HEK293T (cell line): ENCODE results near the gene TBL1X.

Source experiments
- CTCF ChIA-PET: fragments of 350-600 bp; formaldehyde crosslinking; extraction: SDS; loops from one replicate; lab custom pipeline; 2021; ENCODE audit warnings: antibody characterized with exemption, inconsistent platforms; lab: Yijun Ruan, JAX
- POLR2A ChIA-PET: fragments of 350-600 bp; formaldehyde crosslinking; extraction: SDS; loops from one replicate; lab custom pipeline; 2020; ENCODE audit warnings: antibody characterized with exemption, inconsistent platforms; lab: Yijun Ruan, JAX
- DNase-seq: peaks from one replicate; pipeline ENCODE4 v3.0.0; 2012; ENCODE audit warnings: mixed read lengths; ENCODE audit errors: extremely low spot score
- ARNT ChIP-seq: fragments of 450-650 bp; IDR thresholded peaks from 2 replicates; pipeline ENCODE4 v1.6.1; 2017; ENCODE audit warnings: mild to moderate bottlenecking
- BHLHE40 ChIP-seq: fragments of 450-650 bp; IDR thresholded peaks from 2 replicates; pipeline ENCODE4 v1.6.1; 2016; ENCODE audit warnings: mild to moderate bottlenecking, moderate library complexity, borderline replicate concordance
- CTBP1 ChIP-seq: fragments of 450-650 bp; IDR thresholded peaks from 2 replicates; pipeline ENCODE4 v1.6.1; 2016; ENCODE audit warnings: borderline replicate concordance
- ELF4 ChIP-seq: fragments of 450-650 bp; IDR thresholded peaks from 2 replicates; pipeline ENCODE4 v1.6.1; 2017; ENCODE audit warnings: antibody characterized with exemption
- FOXA1 ChIP-seq: fragments of 450-650 bp; IDR thresholded peaks from 2 replicates; pipeline ENCODE4 v1.6.1; 2016; ENCODE audit warnings: mild to moderate bottlenecking
- FOXK2 ChIP-seq: fragments of 450-650 bp; IDR thresholded peaks from 2 replicates; pipeline ENCODE4 v1.6.1; 2016; ENCODE audit warnings: mild to moderate bottlenecking
- FOXM1 ChIP-seq: fragments of 450-650 bp; IDR thresholded peaks from 2 replicates; pipeline ENCODE4 v1.6.1; 2017; ENCODE audit warnings: mild to moderate bottlenecking, borderline replicate concordance
- HDGF ChIP-seq: fragments of 450-650 bp; IDR thresholded peaks from 2 replicates; pipeline ENCODE4 v1.6.1; 2017; ENCODE audit warnings: antibody characterized with exemption, borderline replicate concordance
- L3MBTL2 ChIP-seq: fragments of 450-650 bp; conservative IDR thresholded peaks from 2 replicates; pipeline ENCODE4 v1.6.1; 2016; ENCODE audit warnings: mild to moderate bottlenecking
- LEF1 ChIP-seq: fragments of 450-650 bp; IDR thresholded peaks from 2 replicates; pipeline ENCODE4 v1.6.1; 2017; ENCODE audit warnings: mild to moderate bottlenecking, borderline replicate concordance
- NFRKB ChIP-seq: fragments of 450-650 bp; IDR thresholded peaks from 2 replicates; pipeline ENCODE4 v1.6.1; 2016; ENCODE audit warnings: mild to moderate bottlenecking, moderate library complexity
- SP1 ChIP-seq: fragments of 450-650 bp; IDR thresholded peaks from 2 replicates; pipeline ENCODE4 v1.6.1; 2017
- SUZ12 ChIP-seq: fragments of 450-650 bp; IDR thresholded peaks from 2 replicates; pipeline ENCODE4 v1.6.1; 2016; ENCODE audit warnings: mild to moderate bottlenecking
- TARDBP ChIP-seq: fragments of 450-650 bp; IDR thresholded peaks from 2 replicates; pipeline ENCODE4 v1.6.1; 2016
- ZNF384 ChIP-seq: fragments of 450-650 bp; IDR thresholded peaks from 2 replicates; pipeline ENCODE4 v1.6.1; 2016
- TF ChIP-seq, protein P1 (sequence below): fragments of 450-650 bp; IDR thresholded peaks from 2 replicates; pipeline ENCODE4 v1.6.1; 2016

The TBL1X gene

DNA sequence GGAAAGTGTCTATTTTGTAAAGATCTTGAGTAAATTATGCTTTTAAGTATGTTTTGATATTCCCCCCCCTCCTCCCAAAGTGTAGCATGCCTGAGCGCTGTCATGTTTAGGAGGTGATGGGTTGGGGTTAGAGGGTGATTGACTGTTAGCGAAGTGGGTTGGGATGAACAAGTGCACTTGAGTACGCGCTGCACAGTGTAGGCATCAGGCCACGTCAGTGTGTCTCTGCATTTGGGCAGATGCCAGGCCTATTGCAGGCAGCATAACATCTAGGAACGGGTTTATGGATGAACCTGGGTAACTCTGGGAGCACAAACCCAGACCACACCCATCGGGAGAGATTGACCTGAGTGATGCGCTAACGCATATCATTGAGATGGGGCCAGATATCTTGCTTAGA is 111.2 kb downstream of the TBL1X start:
- no peak for TF ChIP-seq L3MBTL2
- TF ChIP-seq, protein P1, sequence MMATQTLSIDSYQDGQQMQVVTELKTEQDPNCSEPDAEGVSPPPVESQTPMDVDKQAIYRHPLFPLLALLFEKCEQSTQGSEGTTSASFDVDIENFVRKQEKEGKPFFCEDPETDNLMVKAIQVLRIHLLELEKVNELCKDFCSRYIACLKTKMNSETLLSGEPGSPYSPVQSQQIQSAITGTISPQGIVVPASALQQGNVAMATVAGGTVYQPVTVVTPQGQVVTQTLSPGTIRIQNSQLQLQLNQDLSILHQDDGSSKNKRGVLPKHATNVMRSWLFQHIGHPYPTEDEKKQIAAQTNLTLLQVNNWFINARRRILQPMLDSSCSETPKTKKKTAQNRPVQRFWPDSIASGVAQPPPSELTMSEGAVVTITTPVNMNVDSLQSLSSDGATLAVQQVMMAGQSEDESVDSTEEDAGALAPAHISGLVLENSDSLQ, result no peak
- no peak for TF ChIP-seq ARNT
- no peak for TF ChIP-seq BHLHE40
- TF ChIP-seq FOXM1, result no peak
- TF ChIP-seq ELF4, result no peak
- no peak for TF ChIP-seq FOXA1
- no peak for TF ChIP-seq SP1
- TF ChIP-seq CTBP1, result no peak
- no peak for TF ChIP-seq TARDBP
- ChIA-PET POLR2A (no interaction called here), CTCF (no interaction called here)
- no peak for DNase-seq

GRCh38 chrX:9577555-9577954 is 112.7 kb downstream of the TBL1X start:
- POLR2A ChIA-PET, result no interaction called here
- no peak for DNase-seq
- no peak for TF ChIP-seq ELF4
- TF ChIP-seq SP1, result no peak
- TF ChIP-seq L3MBTL2, result no peak
- TF ChIP-seq NFRKB, result no peak
- no peak for TF ChIP-seq HDGF
- TF ChIP-seq, protein P1, result no peak
- no peak for TF ChIP-seq TARDBP
- no peak for TF ChIP-seq ARNT
- no peak for TF ChIP-seq FOXK2
- no peak for TF ChIP-seq LEF1
- no peak for TF ChIP-seq BHLHE40
- no peak for TF ChIP-seq FOXM1
- TF ChIP-seq FOXA1, result no peak
- no peak for TF ChIP-seq ZNF384
- TF ChIP-seq SUZ12, result no peak
- TF ChIP-seq CTBP1, result no peak
- CTCF ChIA-PET, result no interaction called here

- ChIA-PET CTCF (no interaction called here), POLR2A (no interaction called here)
- TF ChIP-seq FOXM1, result no peak
- no peak for TF ChIP-seq L3MBTL2
- TF ChIP-seq, protein P1, result no peak
- TF ChIP-seq SUZ12, result no peak
- TF ChIP-seq FOXK2, result no peak
- no peak for TF ChIP-seq FOXA1
- no peak for DNase-seq
Measured at GRCh38 chrX:9578083-9578779, 113.4 kb downstream of the TBL1X start.

GRCh38 chrX:9581771-9582385 is 117.0 kb downstream of the TBL1X start:
- ChIA-PET CTCF (no interaction called here), POLR2A (no interaction called here)
- no peak for DNase-seq
- TF ChIP-seq L3MBTL2 (no peak), FOXK2 (no peak), ELF4 (no peak), FOXA1 (no peak), NFRKB (no peak), LEF1 (no peak), SP1 (no peak), TARDBP (no peak), FOXM1 (no peak), ZNF384 (no peak), HDGF (no peak), ARNT (no peak), BHLHE40 (no peak), CTBP1 (no peak), SUZ12 (no peak)
- TF ChIP-seq, protein P1, result no peak

- DNase-seq, result no peak
- ChIA-PET CTCF (no interaction called here), POLR2A (no interaction called here)
- TF ChIP-seq, protein P1, result no peak
- TF ChIP-seq BHLHE40 (no peak), FOXA1 (no peak), LEF1 (no peak), SP1 (no peak), ZNF384 (no peak), ELF4 (no peak), CTBP1 (no peak), ARNT (no peak), TARDBP (no peak), SUZ12 (no peak), NFRKB (no peak), HDGF (no peak)
Measured at GRCh38 chrX:9582956-9583355, 118.1 kb downstream of the TBL1X start.
